ENCODE data around the gene GPBAR1. TPM values are rescaled to one million over a fixed set of nuclear protein-coding genes. Genes with fewer than 3 reads are reported as not detected.

The GPBAR1 gene
- total RNA-seq, 1 donor from 2014 or later = 9.7 TPM

- no peak overlapping the region for H3K4me3 Mint-ChIP-seq (ENCODE audit: low read depth)
Observed at GRCh38 chr2:218313356-218313755, 52.5 kb downstream of the GPBAR1 start.

More at GRCh38 chr2:218313356-218313755, 52.5 kb downstream of the GPBAR1 start:
- H3K27me3 Mint-ChIP-seq = no peaks in the 10 kb centered on the region
- H3K9me3 Mint-ChIP-seq (ENCODE audit: low read depth) = no peaks in the 10 kb centered on the region
- peak overlapping the region; percentile 76 for H3K27ac Mint-ChIP-seq
- TF ChIP-seq CTCF (IDR thresholded peaks at IDR 0.05; ENCODE audit: unreplicated experiment) = no peak
- DNase-seq (ENCODE audit: low spot score, unreplicated experiment) = no peak
- peaks cover 36% of the 10 kb centered on the region for H3K4me1 Mint-ChIP-seq (ENCODE audit: low read depth)
- H3K36me3 Mint-ChIP-seq (ENCODE audit: insufficient read depth) = no peaks in the 10 kb centered on the region

Small RNA genes lying within 50 kb of the gene (microRNA-seq; reads per million reads assigned to microRNA genes)
- gene MIR6513 (ENCODE audit: borderline number of aligned reads, unreplicated experiment) = 3.6 reads per million

Other genes starting within 250 kb of the GPBAR1 start
- gene RUFY4, start 191.8 kb upstream of the GPBAR1 start, total RNA-seq = not detected in 2 replicates
- gene CXCR2, start 135.0 kb upstream of the GPBAR1 start, total RNA-seq = not detected in 2 replicates
- gene CXCR1, start 94.1 kb upstream of the GPBAR1 start, total RNA-seq = not detected in 2 replicates
- 153 and 160 TPM in 2 replicates for gene ARPC2, start 43.8 kb upstream of the GPBAR1 start, total RNA-seq
- 79.2 and 85.2 TPM in 2 replicates for gene AAMP, start 9.1 kb downstream of the GPBAR1 start, total RNA-seq
- gene PNKD, start 9.5 kb downstream of the GPBAR1 start, total RNA-seq = 54.3 and 54.5 TPM in 2 replicates
- 131 and 137 TPM in 2 replicates for gene TMBIM1, start 31.5 kb downstream of the GPBAR1 start, total RNA-seq
- gene CATIP, start 95.8 kb downstream of the GPBAR1 start, total RNA-seq = 3.3 and 3.8 TPM in 2 replicates
- gene SLC11A1, start 121.3 kb downstream of the GPBAR1 start, total RNA-seq = 0.33 and 0.34 TPM in 2 replicates
- gene CTDSP1, start 138.9 kb downstream of the GPBAR1 start, total RNA-seq = 102 and 108 TPM in 2 replicates
- 281 and 305 TPM in 2 replicates for gene VIL1, start 158.1 kb downstream of the GPBAR1 start, total RNA-seq

Data from progenitor cell of endocrine pancreas (in vitro differentiated cells).